NB4 (cell line): Measurements from ENCODE around the gene UROS.

Experiments used
- CTCF ChIP-seq: IDR thresholded peaks from one replicate; pipeline ENCODE4 v1.5.1; 2012; ENCODE audit warnings: low read depth, low read length
- MAX ChIP-seq: IDR thresholded peaks from 2 replicates; pipeline ENCODE4 v1.6.1; 2011; ENCODE audit warnings: low read depth, low read length
- POLR2A ChIP-seq: IDR thresholded peaks from 2 replicates; pipeline ENCODE4 v1.6.1; 2011; ENCODE audit warnings: mild to moderate bottlenecking; ENCODE audit not compliant: insufficient read length; ENCODE audit errors: extremely low read depth

GRCh38 chr10:125797424-125797823, 25.6 kb downstream of the UROS start:
- TF ChIP-seq CTCF, result no peak
- TF ChIP-seq POLR2A, result no peak
- no peak for TF ChIP-seq MAX
